Karpas-422 (cell line): ENCODE data around the gene KANSL2. TPM values are rescaled to one million over a fixed set of nuclear protein-coding genes. Genes with fewer than 3 reads are reported as not detected.
"Not testable (repeated sequence)": the region's sequence is repeated elsewhere in the genome, so short reads cannot be mapped to it uniquely, and the experiment has no call there.

Source experiments
- DNase-seq: peaks from one replicate; pipeline ENCODE4 v3.0.0-alpha.2; 2015
- H2AFZ ChIP-seq: fragments of 200-600 bp; sonication (generic); 2 replicates; pipeline ENCODE4 v1.6.1; 2014; ENCODE audit warnings: antibody characterized with exemption, low read length, mixed read lengths
- H3K27ac ChIP-seq: fragments of 200-600 bp; sonication (generic); 2 replicates; pipeline ENCODE4 v1.5.1; 2014; ENCODE audit warnings: mild to moderate bottlenecking, low read length, moderate library complexity
- H3K27me3 ChIP-seq: fragments of 200-600 bp; sonication (generic); 2 replicates; pipeline ENCODE4 v1.6.1; 2014; ENCODE audit warnings: low read length, mixed read lengths
- H3K36me3 ChIP-seq: fragments of 200-600 bp; sonication (generic); 2 replicates; pipeline ENCODE4 v1.6.1; 2014; ENCODE audit warnings: low read length, mixed read lengths; ENCODE audit not compliant: insufficient read depth
- H3K4me1 ChIP-seq: fragments of 200-600 bp; sonication (generic); 2 replicates; pipeline ENCODE4 v1.6.1; 2014; ENCODE audit warnings: mild to moderate bottlenecking, low read length, mixed read lengths
- H3K4me2 ChIP-seq: fragments of 200-600 bp; sonication (generic); 2 replicates; pipeline ENCODE4 v1.6.1; 2014; ENCODE audit warnings: low read length, low read depth, mild to moderate bottlenecking; ENCODE audit not compliant: poor library complexity, severe bottlenecking
- H3K4me3 ChIP-seq: fragments of 200-600 bp; sonication (generic); 2 replicates; pipeline ENCODE4 v1.5.1; 2014; ENCODE audit warnings: mild to moderate bottlenecking, antibody characterized with exemption, low read length, mixed read lengths
- H3K79me2 ChIP-seq: fragments of 200-600 bp; sonication (generic); 2 replicates; pipeline ENCODE4 v1.6.1; 2014; ENCODE audit warnings: mild to moderate bottlenecking, low read length, mixed read lengths
- H3K9ac ChIP-seq: fragments of 200-600 bp; sonication (generic); 2 replicates; pipeline ENCODE4 v1.6.0; 2014; ENCODE audit warnings: low read length
- H3K9me2 ChIP-seq: fragments of 200-600 bp; sonication (generic), shearing (Covaris generic); replicated peaks from 2 replicates; pipeline ENCODE4 v1.6.0; 2014; ENCODE audit warnings: mild to moderate bottlenecking, low read length, moderate library complexity; ENCODE audit not compliant: insufficient read depth
- H3K9me3 ChIP-seq: fragments of 300-700, 200-600 bp; sonication (generic); 2 replicates; pipeline ENCODE4 v1.6.1; 2014; ENCODE audit warnings: low read length, mixed read lengths
- H4K20me1 ChIP-seq: fragments of 200-600 bp; sonication (generic); 2 replicates; pipeline ENCODE4 v1.6.1; 2014; ENCODE audit warnings: mild to moderate bottlenecking, antibody characterized with exemption, low read length, low read depth; ENCODE audit not compliant: insufficient read depth
- total RNA-seq: library from RNA; depleted of rRNA; stranded (reverse); fragments of >200 nt; shearing (Covaris generic); gene quantifications from 2 replicates; pipeline ENCODE4 v1.2.3, GENCODE V29; 2014; ENCODE audit warnings: low replicate concordance

The KANSL2 gene
- total RNA-seq, 1 experiment from 2014 or later, result 56.9 TPM

DNA sequence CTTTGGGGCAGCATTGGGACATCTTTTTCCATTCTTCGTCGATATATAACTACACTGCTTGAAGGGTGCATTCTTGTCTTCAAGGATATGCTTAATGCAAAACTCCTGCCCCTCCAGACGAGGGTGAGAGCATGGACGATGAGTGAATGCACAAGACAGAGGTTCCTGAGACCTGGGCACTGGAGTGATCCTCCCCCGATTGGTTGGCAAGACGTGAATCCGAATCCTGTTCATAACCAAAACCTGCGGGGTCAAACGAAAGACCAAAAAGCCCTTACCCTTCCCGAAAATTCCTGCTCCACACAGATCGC lies 684 bp downstream of the KANSL2 start:
- Histone ChIP-seq H3K9me3 (no peaks in the 10 kb centered on the region), H3K27me3 (no peaks in the 10 kb centered on the region), H3K9ac (peak overlapping the region; percentile 85), H3K27ac (peak overlapping the region; percentile 56; the same call in 1 of the 2 replicates), H3K4me2 (peak overlapping the region; percentile 87), H3K9me2 (no peaks in the 10 kb centered on the region), H2AFZ (peak overlapping the region; percentile 6; the same call in 1 of the 2 replicates), H4K20me1 (peaks cover 21% of the 10 kb centered on the region; the same call in 1 of the 2 replicates), H3K79me2 (peaks cover 57% of the 10 kb centered on the region), H3K4me1 (peaks cover 34% of the 10 kb centered on the region), H3K36me3 (peaks cover 37% of the 10 kb centered on the region), H3K4me3 (peak overlapping the region; percentile 96)
- peak; percentile 70 for DNase-seq

DNA sequence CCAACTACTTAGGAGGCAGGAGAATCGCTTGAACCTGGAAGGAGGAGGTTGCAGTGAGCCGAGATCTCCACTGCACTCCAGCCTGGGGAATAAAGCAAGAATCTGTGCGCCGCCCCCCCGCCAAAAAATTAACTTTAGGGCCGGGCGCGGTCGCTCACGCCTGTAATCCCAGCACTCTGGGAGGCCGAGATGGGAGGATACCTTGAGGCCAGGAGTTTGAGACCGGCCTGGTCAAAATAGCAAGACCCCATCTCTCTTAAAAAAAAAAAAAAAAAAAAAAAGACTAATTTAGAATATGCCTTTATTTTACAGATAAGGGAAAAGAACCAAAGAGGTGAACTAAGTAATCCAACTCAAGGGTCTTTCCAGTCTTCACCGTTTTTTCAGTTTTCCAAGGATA lies 1.2 kb downstream of the KANSL2 start:
- H3K9ac ChIP-seq, result peak overlapping the region; percentile 85
- H3K4me3 ChIP-seq, result peak overlapping the region; percentile 96
- peaks cover 40% of the 10 kb centered on the region for H3K36me3 ChIP-seq
- no peak overlapping the region for H2AFZ ChIP-seq
- H4K20me1 ChIP-seq, result peaks cover 25% of the 10 kb centered on the region
- H3K9me2 ChIP-seq, result no peaks in the 10 kb centered on the region
- peak overlapping the region; percentile 87 for H3K4me2 ChIP-seq
- peaks cover 34% of the 10 kb centered on the region for H3K4me1 ChIP-seq
- no peak for DNase-seq
- H3K9me3 ChIP-seq, result no peaks in the 10 kb centered on the region
- H3K79me2 ChIP-seq, result peaks cover 62% of the 10 kb centered on the region
- H3K27ac ChIP-seq, result peak overlapping the region; percentile 56; the same call in 1 of the 2 replicates
- no peaks in the 10 kb centered on the region for H3K27me3 ChIP-seq

DNA sequence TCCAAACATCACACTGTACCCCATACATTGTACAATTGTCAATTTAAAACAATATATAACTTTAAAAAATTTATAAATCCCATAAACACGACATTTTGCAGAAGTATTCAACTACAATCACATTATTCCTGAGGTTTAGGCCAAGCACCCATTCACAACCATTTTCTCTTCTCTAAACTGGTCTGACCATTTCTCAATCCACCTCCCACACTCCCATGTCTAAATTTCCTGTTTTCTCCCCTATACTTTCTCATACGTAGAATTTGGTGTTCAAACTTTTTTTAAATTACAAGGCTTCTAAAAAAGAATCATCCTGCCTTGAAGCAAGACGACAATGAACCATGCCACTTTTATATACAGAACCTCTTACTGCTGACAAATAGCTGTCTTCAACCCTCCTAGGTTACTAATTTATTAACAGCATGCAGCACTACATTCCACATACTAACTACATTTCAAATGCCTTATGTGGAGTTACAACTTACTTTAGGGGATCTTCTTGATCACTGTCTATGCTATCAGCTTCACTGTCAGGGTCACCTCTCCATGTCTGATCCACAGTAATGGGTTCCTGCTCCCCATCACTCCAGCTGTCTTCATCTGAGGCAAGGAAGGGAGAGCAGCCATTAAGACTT lies 3.4 kb downstream of the KANSL2 start:
- Histone ChIP-seq H3K27me3 (no peaks in the 10 kb centered on the region), H3K27ac (no peak overlapping the region), H3K9ac (no peak overlapping the region), H4K20me1 (peaks cover 33% of the 10 kb centered on the region), H3K9me2 (no peaks in the 10 kb centered on the region), H3K4me3 (0 out of 2 replicates have a peak overlapping the region, but pooled peaks have one; percentile 10), H3K9me3 (no peaks in the 10 kb centered on the region), H3K4me2 (peak overlapping the region; percentile 87), H3K4me1 (peaks cover 34% of the 10 kb centered on the region), H3K36me3 (peaks cover 49% of the 10 kb centered on the region), H2AFZ (no peak overlapping the region), H3K79me2 (peaks cover 79% of the 10 kb centered on the region)
- no peak for DNase-seq

DNA sequence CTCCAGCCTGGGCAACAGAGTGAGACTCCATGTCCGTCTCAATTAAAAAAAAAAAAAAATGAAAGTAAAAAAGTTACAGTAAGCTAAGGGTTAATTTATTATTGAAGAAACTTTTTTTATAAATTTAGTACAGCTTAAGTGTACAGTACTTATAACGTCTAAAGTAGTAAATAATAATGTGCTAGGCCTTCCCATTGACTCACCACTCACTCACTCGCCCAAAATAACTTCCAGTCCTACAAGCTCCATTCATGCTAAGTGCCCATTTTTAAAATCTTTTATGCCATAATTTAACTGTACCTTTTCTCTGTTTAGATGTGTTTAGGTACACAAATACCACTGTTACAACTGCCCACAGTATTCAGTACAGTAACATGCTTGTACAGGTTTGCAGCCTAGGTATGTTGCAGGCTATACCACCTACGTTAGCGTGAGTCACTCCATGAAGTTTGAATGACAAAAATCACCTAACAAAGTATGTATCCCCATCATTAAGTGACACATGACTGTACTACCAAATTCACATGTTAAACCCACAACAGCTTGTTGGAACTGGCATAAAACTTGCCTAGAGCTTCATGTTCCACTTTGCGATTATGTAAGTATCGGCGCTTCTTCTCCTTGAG lies 10.7 kb downstream of the KANSL2 start:
- Histone ChIP-seq H3K36me3 (peaks cover 60% of the 10 kb centered on the region), H3K27ac (no peak overlapping the region), H3K79me2 (peaks cover 61% of the 10 kb centered on the region), H3K9me2 (no peaks in the 10 kb centered on the region), H3K4me2 (no peak overlapping the region), H3K27me3 (no peaks in the 10 kb centered on the region), H3K9ac (no peak overlapping the region), H4K20me1 (peaks cover 12% of the 10 kb centered on the region), H3K9me3 (no peaks in the 10 kb centered on the region), H3K4me3 (no peak overlapping the region), H3K4me1 (no peaks in the 10 kb centered on the region), H2AFZ (no peak overlapping the region)
- DNase-seq, result no peak

DNA sequence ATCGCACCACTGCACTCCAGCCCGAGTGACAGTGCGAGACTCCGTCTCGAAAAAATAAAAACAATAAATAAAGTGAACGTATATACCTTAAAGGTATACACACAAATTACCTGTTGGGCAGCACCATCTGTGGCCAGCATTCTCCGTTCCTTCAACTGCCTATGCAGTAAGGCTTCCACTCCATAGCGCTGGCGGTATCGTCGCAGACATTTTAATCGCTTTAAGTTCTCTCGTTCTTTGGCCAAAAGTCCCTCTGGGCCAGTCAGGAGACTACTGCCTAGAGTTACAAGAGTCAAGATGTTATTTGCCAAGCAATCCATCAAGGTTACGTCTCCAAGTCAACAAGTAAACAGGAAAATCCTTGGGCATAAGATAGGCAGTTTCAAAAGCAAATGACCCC lies 13.0 kb downstream of the KANSL2 start:
- DNase-seq, result no peak
- Histone ChIP-seq H3K79me2 (peaks cover 45% of the 10 kb centered on the region), H4K20me1 (0 out of 2 replicates have a peak, but pooled peaks cover under 1% of the 10 kb centered on the region), H3K27me3 (no peaks in the 10 kb centered on the region), H3K4me2 (no peak overlapping the region), H3K4me1 (no peaks in the 10 kb centered on the region), H3K9me3 (no peaks in the 10 kb centered on the region), H3K36me3 (peaks cover 57% of the 10 kb centered on the region), H3K4me3 (no peak overlapping the region), H3K27ac (no peak overlapping the region), H3K9ac (no peak overlapping the region), H2AFZ (no peak overlapping the region), H3K9me2 (no peaks in the 10 kb centered on the region)

DNA sequence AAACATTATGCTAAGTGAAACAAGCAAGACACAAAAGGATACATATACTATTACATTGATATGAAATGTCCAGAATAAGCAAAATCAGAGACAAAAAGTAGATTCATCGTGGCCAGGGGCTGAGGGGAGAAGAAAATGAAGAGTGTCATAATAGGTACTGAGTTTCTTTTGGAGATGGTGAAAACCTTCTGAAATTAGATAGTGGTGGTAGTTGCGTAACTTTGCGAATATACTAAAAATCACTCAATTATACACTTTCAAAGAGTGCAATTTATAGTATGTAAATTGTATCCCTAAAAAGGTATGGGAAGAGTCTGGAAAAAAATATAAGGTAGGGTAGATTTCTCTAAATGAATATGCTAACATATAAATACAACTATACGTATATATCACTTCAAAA lies 22.2 kb downstream of the KANSL2 start:
- no peaks in the 10 kb centered on the region for H3K9me3 ChIP-seq
- H3K4me1 ChIP-seq, result no peaks in the 10 kb centered on the region
- no peak overlapping the region for H3K27ac ChIP-seq
- H4K20me1 ChIP-seq, result no peaks in the 10 kb centered on the region
- DNase-seq, result no peak
- H3K4me2 ChIP-seq, result no peak overlapping the region
- H3K9ac ChIP-seq, result no peak overlapping the region
- H3K79me2 ChIP-seq, result peaks cover 34% of the 10 kb centered on the region
- peaks cover 48% of the 10 kb centered on the region for H3K36me3 ChIP-seq
- H3K9me2 ChIP-seq, result no peaks in the 10 kb centered on the region
- no peak overlapping the region for H3K4me3 ChIP-seq
- no peak overlapping the region for H2AFZ ChIP-seq
- no peaks in the 10 kb centered on the region for H3K27me3 ChIP-seq

DNA sequence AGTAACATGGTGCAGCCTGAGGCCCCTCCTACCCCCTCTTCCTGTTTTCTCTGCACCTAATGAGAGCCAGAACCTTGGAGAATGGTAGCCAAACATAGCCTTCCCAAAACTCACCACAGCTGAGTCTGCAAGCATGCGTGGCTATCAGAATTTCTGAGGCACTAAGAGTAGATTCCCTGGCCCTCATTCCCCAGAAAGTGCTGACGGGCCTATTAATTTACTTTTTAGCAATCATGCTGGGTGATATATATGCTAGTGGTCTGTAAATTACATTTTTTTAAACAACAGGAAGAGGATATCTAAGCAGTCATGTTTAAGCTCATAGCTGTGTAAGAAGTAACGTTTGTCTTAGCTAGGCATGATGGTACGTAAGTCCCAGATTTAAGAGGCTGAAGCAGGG lies 30.4 kb downstream of the KANSL2 start:
- H3K4me1 ChIP-seq, result no peaks in the 10 kb centered on the region
- no peaks in the 10 kb centered on the region for H3K9me2 ChIP-seq
- no peak for DNase-seq

DNA sequence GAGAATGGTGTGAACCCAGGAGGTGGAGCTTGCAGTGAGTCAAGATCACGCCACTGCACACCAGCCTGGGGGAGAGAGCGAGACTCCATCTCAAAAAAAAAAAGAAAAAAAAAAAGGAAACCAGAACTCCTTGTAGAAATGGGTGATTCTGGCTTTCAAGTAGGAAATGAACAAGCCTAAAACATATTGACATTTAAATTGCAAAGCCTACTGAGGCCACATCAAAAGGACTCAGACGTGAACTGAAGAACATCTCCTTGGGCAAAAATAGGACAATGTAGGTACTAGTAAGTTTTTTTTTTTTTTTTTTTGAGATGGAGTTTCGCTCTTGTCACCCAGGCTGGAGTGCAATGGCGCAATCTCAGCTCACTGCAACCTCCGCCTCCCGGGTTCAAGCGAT lies 36.7 kb downstream of the KANSL2 start:
- not testable (repeated sequence) for H3K4me2 ChIP-seq, H2AFZ ChIP-seq, H3K9ac ChIP-seq, H3K27me3 ChIP-seq, H3K79me2 ChIP-seq, H3K4me1 ChIP-seq, H3K4me3 ChIP-seq, H3K9me2 ChIP-seq, DNase-seq, H3K27ac ChIP-seq, H4K20me1 ChIP-seq, H3K9me3 ChIP-seq
- H3K36me3 ChIP-seq, result peaks cover 22% of the 10 kb centered on the region; the same call in 1 of the 2 replicates

More for the DNA sequence above, 30.4 kb downstream of the KANSL2 start:
- H3K27me3 ChIP-seq, result no peaks in the 10 kb centered on the region
- H2AFZ ChIP-seq, result no peak overlapping the region
- H3K79me2 ChIP-seq, result 0 out of 2 replicates have a peak, but pooled peaks cover 3% of the 10 kb centered on the region
- no peak overlapping the region for H3K4me3 ChIP-seq
- H3K27ac ChIP-seq, result no peak overlapping the region
- no peak overlapping the region for H3K9ac ChIP-seq
- no peaks in the 10 kb centered on the region for H4K20me1 ChIP-seq
- no peaks in the 10 kb centered on the region for H3K9me3 ChIP-seq
- H3K4me2 ChIP-seq, result no peak overlapping the region
- H3K36me3 ChIP-seq, result peaks cover 33% of the 10 kb centered on the region; the same call in 1 of the 2 replicates
